GM04504 (cell line): Measurements from ENCODE around the gene RBP2.
"Not testable (repeated sequence)": the region's sequence is repeated elsewhere in the genome, so short reads cannot be mapped to it uniquely, and the experiment has no call there.

ENCODE experiments used
- DNase-seq: peaks from one replicate; pipeline ENCODE4 v3.0.0-alpha.2; 2012; ENCODE audit warnings: low read depth

Gene RBP2

DNA sequence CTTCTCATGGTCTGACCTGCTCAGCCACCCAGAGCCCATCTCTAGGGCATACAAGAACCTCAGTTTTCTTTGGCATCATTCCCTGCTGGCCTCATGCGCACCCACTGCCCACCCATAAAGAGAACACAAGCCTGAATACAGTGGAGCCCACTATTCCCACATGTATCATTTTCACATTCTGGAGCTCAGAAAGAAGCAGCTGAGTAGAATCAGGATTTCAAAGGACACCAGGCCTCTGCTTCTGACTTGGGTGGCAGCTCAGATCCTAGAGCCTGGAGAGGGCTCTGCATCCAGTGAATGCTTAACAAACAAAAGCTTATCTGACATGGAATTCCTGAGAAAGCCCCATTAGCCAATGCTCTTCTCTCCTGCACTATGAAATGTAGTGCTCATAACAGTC is 34.7 kb downstream of the RBP2 start:
- DNase-seq, result no peak

DNA sequence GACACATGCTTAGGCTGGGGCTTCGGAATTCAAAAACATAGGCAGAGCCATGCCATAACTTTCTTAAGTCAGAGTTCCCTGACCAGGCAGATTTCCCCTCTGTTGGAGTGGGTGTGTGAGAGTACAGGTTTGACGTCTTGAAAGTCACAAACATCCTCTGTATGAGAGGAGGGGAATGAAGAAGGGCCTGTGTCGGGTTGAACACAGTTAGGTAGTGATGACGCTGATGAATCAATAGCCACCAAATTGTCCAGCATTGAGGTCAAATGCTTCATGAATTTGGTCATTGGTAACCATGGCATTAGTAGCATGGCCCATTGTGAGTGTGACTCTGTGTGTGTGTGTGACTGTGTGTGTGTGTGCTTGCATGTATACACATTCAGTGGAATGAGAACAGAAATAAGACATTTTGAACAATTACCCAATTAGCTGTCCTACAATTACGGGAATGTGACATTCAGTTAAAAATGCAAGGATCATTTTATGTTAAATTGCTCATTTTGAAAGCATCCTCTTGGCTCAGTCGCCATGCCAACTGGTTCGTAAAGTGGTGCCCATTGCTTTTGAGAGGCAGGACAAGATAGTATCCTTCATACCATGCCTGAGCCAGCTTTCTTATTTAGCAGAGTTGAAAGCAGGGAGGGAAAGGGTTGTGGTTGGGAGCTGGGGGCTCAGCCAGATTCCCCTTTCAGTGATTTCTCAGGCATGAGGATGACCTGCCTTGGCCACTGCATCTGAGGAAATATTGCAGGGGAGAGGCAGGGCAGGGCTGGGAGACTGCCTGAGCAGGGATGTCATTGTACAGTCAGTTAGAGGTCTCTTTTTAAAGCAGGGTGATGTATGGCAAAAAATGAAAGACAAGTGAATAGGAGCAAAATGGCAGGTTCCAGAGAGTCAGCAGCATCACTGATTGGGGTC is 35.4 kb downstream of the RBP2 start:
- no peak for DNase-seq

DNA sequence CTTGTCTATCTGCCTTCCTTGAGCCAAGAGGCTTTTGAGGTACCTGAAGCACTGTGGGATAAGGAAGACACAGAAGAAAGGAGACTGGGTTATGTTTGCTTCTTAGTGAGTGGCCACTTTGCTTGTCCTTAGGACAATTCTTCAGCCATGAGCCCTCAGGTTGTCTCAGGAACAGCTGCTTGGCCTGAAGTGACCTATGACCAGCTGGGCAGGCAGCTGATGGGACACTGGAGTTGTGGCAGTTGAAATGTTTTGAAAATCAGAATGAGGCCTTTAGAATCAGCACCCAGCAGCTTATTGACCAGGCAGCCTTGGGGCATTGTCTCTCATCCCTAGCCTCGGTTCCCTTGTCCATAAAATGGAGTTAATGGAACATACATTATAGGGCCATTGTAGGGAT is 37.0 kb downstream of the RBP2 start:
- DNase-seq, result no peak

DNA sequence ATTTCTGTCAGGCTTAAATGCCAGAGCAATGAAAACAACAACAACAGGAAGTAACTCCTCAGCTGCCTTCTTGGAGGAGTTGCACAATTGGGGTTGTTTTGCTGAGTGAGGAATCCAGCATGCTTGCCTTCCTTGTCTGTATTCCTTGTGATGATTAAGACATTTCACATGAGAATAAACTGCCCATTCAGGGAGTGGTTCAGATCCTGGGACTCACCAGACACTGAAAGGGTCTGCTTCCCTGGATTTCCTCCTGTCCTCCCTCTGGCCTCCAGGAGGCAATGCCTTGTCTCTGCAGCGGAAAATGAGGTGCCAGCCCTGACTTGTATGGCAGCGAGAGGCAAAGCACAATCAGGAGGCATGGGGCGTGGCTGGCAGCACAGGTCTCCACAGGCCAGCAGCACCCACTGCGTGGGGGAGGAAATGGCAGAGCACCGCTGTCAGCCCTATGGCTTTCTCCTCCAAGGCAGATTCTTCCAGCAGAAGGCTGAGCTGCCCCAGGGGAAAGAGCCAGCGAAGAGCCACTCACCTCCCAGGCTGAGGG is 41.5 kb downstream of the RBP2 start:
- DNase-seq, result peak; percentile 59

DNA sequence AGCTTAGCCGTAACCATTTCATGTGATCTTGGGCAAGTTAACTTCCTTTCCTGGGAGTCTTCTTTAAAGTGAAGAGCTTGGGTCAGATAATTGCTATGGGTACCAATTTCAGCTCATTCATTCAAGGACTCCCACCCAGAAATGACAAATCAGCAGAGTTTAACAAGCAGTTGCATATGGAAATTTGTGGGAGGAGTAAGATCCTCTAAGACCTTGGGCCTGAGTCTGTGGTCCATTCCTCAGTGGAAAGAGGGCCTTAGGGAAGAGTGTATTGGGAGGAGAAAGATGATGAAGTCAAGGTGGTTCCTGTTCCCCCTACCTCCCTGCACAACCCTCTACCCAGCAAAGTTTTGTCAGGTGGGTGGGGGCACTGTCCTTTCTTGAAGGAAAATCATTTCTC is 42.1 kb downstream of the RBP2 start:
- no peak for DNase-seq

DNA sequence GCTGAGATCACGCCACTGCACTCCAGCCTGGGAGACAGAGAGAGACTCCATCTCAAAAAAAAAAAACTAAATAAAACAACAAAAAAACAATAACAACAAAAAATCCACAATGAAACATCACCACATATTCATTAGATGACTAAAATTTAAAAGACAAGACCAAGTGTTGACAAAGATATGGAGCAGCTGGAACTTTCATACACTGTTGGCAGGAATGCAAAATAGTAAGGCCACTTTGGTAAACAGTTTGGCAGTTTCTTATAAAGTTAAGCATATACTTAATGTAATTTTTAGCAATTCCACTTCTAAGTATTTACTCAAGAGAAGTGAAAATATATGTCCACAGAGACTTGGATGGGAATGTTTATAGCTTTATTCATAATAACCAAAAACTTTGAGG is 43.2 kb downstream of the RBP2 start:
- no peak for DNase-seq

DNA sequence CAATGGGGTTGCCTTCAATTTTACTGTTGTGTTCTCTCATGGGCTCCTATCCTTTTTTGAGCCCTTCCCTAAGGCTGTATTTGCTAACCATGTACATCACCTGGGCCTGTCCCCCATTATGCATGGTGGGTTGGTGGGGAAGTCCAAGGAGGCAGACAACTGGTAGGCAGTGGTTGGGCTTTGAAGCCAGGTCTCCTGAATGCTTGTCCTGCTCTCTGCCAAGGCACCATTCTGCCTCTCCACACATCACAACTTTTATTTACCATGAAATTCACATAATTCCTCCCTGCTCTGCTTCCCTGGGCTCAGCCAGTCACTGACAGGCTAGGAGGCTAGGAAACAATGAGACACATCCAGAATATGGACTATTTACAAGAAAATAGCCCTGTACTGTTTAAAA is 45.8 kb downstream of the RBP2 start:
- DNase-seq, result peak; percentile 6

DNA sequence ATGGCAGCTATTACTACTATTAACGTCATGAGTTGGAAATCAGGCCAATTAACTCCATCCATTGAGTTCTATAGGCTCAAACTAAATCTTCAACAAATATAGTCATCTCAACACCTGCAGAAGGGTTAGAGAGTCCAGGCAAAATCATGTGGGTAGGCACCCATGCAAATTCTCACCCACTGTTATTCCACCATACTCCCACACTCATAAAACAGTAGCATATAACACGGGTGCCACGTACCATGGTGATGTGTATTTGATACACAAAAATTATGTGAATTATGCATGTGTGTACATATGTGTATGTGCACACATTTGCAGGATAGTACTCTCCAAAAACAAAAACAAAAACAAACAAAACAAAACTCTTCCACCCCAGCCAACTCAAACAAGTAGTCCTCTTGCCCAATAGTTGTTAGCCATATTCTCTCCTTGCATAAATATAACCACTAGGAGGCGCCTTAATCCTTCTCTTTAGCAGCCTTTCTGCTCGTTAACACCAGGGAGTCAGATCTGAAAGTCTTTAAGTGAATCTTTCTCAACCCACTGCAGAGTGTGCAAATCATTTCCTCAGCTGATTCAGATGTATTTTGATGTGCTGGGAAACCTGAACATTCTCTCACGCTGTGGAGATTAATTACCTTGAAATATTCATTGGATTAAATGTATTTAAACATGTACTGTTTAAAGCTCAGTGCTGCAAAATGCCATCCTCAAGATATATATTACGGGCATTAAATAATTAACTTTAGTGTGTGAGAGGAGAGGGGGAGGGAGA is 48.8 kb downstream of the RBP2 start:
- peak; percentile 67 for DNase-seq

DNA sequence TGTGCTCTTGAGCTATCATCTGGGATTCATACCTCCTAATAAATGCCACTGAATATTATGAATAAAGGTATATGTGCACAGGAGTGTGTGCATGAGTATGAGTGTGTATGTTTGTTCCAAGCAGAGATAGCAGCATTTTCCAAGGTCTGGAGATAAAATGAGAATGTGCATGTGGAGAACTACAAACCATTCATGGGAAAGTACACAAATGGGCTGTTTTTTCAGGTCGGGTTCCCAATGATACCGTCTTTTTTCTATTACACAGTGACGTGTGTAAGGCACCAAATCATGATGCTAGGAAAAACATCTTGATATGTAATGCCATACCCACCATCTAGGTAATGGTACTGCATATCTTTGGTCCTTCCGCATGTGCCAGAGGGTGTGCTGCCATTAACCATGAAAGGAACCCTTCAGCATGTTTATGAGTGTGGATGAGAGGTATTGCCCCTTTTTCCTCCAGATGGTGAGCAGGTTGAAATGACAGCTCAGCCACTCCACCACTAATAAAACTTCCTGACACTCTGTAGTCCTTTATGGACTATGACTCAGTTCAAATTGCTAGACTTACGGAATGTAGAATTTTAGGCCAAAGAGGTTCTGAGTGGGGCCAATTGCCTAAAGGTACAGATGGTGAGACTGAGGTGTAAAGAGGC is 50.4 kb downstream of the RBP2 start:
- peak; percentile 3 for DNase-seq

DNA sequence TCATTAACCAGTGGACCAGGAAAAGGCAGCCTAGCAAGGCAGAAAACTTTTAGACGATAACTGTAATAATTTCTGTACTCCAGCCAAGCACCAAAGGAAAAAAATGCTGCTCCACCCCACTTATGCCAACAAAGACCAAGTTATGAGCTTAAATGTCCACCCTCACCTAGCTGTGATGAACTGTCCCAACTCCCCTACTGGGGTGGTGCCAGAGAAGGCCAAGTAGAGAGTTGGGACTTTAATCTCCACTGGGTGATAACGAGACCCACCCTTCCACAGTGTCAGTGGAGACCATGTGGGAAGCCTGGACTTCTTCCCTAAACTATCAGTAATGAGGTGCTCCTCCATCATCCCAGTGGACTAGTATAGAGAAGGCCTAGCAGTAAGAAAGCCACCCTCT is 53.1 kb downstream of the RBP2 start:
- no peak for DNase-seq

DNA sequence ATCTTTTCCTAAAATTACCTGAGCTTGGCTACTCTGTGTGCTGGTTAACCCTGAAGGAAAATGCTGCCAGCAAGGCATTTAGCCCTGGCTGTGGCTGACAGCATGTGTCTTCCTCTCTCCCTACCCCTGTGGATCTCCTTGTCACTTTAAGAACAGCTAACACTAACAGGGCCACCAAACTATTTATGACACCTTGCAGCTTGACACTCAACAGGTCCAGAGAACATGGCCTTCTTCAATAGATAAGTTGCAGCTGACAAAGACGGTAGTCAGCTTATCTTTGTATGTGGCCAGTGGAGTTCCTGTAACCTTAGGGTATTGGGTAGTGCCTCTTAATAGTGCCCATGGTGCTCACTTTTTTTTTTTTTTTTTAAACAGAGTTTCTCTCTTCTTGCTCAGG is 54.9 kb downstream of the RBP2 start:
- no peak for DNase-seq

DNA sequence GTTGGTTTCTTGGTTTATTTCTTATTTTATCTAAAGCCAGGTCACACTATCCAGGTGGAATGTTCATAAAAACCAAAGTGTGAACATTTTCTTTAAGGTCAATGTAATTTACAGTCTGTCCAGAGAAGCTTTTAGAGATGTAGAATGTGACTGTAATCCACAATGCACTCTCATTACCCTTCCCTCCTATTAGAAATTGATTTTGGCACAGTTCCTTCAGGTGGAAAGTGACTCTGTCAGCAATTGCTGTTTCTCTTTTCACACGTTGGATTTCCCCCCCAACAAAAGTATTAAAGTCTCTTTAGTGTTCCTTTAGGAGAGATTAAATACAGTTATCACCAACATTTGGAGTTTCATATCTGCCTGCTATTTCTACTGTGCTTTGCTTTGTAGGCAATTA is 55.3 kb downstream of the RBP2 start:
- no peak for DNase-seq

DNA sequence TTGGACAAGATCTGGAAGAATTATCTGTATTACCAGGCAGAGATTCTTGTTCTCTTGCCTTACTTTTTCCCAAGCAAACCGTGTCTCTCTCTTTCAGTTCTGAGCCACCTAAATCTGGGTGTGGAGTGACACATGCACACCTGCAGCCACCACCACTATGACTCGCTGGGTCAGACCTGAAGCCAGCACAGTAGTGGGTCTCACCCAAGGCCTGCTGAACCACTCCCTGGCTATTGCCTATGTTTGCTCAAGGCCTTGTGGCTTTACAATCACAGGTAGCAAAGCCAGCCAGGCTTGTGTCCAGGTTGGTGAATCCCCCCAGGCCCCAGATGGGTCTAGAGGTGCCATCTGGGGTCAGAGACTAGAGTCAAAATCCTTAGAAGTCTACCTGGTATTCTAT is 58.2 kb downstream of the RBP2 start:
- no peak for DNase-seq

DNA sequence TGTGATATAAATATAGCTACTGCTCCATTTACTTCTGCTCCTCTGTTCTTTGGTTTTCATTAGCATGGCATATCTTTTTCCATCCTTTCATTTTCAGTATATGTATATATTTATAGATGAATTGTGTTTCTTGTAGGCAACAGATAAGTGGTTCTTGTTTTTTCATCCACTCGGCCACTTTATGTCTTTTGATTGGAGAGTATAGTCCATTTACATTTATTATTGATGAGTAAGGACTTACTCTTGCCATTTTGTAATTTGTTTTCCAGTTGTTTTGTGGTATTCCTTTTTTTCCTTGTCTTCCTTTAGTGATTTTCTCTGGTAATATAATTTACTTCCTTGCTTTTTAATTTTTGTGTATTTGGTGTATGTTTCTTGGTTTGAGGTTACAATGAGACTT is 60.0 kb downstream of the RBP2 start:
- no peak for DNase-seq

DNA sequence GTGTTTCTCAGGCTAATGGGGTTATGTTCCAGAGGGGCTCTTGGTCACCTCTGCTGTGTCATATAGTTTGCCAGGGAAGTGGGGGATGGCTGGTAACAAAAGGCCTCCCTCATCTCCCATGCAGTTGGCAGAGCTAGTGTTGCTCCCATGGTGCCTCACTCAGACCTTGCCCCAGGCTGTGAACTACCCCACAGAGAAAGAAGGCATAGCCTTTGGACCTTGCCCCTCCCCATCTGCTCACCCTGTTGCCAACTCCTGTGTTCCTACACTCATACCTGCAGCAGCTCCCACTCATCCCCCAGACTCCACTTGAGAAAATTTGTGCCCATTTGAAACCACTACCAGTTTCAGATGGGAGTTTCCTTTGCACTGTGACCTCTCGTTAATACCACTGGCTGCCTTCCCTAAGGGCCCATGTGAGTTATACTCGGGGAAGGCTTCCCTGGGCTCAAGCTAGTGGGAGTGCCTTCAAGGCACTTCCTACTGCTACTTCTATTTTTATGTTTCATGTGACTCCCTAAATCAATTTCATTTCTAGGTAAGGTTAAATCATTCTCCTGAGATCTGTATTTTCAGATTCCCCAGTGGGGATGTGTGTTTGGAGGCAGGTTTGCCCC is 61.6 kb downstream of the RBP2 start:
- no peak for DNase-seq

DNA sequence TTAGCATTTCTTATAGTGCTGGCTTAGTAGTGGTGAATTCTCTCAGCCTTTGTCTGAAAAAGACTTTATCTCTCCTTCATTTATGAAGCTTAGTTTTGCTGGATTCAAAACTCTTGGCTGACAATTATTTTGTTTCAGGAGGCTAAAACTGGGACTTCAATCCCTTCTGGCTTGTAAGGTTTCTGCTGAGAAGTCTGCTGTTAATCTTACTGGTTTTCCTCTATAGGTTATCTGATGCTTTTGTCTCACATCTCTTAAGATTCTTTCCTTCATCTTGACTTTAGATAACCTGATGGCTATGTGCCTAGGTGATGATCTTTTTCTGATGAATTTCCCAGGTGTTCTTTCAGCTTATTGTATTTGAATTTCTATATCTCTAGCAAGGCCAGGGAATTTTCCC is 63.4 kb downstream of the RBP2 start:
- DNase-seq, result not testable (repeated sequence)
